Ramos (cell line): ENCODE measurements around the gene BMS1.
"Not testable (repeated sequence)": the region's sequence is repeated elsewhere in the genome, so short reads cannot be mapped to it uniquely, and the experiment has no call there.

Experiments used
- in situ Hi-C: fragments of 300-500 bp; cut with MboI; formaldehyde crosslinking; loops from one replicate; pipeline ENCODE4 v1.14.3; 2022; ENCODE audit warnings: low sequenced_read_pairs; ENCODE audit not compliant: unreplicated experiment

BMS1 gene

DNA sequence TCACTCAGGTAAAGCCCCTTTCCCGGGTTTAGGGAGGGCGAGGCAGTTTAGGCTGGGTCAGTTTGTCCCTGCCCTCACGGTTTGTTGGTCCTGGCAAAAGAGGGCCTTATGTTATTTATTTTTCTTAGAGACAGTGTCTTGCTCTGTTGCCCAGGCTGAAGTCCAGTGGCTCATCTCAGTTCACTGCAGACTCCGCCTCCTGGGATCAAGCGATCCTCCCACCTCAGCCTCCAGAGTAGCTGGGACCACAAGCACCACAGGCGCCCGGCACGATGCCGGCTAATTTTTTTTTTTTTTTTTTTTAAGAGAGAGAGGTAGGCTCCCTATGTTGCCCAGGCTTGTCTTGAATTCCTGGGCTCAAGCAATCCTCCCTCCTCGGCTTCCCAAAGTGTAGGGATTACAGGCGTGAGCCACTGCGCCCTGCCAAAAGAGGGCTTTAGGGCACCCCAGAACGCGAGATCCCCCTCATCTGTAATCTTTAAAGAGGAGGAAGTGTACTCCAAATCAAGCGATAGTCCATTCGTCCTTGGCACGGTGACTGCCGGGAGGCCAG is 626 bp upstream of the BMS1 start:
- in situ Hi-C loops = loop anchor here (10.0 kb wide), 1 partner anchor 227 kb away; no protein-coding TSS in a partner anchor

GRCh38 chr10:42783181-42783549 is 570 bp downstream of the BMS1 start:
- in situ Hi-C loops = loop anchor here (10.0 kb wide), 1 partner anchor 228 kb away; no protein-coding TSS in a partner anchor

DNA sequence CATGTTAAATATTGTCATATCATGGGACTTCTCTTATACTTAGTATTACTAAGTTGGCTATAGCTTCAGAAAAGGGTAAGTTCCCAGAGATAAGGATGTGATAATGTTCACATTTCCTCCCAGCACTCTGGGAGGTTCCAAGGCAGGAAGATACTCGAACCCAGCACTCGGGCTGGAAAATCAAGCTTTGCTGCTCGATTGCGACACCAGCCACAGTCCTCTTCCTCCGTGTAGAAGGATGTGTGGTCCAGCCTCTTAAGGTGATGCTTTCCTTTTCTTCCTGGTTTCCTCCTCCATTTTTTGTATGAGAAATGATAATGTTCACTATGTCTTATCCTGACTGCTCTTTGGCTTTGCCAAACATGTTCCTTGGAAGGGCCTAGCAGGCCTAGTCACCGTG is 3.2 kb downstream of the BMS1 start:
- in situ Hi-C loops = loop anchor here (10.0 kb wide), 1 partner anchor 231 kb away; no protein-coding TSS in a partner anchor

DNA sequence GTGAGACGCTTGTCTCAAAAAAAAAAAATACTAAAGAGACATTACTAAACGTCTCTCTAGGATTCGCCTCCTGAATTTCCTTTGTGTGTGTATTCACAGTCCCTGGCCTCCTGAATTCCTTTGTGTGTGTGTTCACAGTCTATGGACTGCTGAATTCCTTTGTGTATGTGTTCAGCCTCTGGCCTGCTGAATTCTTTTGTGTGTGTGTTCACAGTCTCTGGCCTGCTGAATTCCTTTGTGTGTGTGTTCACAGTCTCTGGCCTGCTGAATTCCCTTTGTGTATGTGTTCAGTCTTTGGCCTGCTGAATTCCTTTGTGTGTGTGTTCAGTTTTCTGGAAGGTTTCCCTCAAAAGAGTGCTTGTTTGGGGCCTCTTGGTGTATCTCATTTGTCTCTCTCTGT is 8.2 kb downstream of the BMS1 start:
- in situ Hi-C loops = no loop called here

- in situ Hi-C loops = no loop called here
Measured at GRCh38 chr10:42795701-42796100, 13.1 kb downstream of the BMS1 start.

DNA sequence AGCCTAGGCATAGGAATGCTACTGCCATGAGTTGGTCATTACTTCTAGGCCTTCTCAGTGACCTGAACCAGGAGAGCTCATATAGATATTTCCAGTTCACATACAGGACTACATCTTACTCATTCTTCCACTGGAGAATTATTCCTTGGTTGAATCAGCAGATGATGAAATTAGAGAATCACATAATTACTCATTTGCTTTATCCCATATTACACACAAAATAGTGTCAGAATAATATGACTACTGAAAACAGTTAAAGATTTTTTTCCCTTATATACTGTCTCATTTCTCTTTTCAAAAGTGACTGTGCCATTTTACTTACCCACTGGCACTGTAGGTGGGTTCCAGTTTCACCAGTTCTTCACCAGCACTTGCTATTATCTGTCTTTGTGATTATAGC is 18.5 kb downstream of the BMS1 start:
- in situ Hi-C loops = no loop called here

DNA sequence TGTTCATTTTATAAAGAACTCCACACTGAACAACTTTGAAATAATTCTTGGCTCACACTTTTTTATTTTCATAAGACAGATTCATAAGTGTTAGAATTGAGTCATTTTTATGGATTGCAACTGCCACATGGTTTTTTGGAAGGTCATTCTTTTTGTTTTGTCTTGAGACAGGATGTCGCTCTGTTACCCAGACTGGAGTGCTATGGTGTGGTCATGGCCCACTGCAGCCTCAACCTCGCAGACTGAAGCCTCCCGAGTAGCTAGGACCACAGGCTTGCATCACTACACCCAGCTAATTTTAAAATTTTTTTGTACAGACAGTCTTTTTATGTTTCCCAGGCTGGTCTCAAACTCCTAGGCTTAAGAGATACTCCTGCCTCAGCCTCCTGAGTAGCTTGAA is 20.3 kb downstream of the BMS1 start:
- in situ Hi-C loops = no loop called here

DNA sequence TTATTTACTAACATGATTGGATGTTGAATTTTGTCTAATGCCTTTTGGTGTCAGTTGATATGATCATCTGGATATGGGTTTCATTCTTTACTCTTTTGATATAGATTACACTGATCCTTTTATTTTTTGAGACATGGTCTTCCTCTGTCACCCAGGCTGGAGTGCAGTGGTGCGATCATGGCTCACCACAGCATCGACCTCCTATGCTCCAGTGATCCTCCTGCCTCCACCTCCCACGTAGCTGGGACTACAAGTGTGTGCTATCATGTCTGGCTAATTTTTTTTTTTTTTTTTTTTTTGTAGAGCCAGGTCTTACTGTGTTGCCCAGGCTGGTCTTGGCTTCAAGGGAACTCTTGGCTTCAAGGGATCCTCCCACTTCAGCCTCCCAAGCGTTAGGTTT is 27.1 kb downstream of the BMS1 start:
- in situ Hi-C loops = no loop called here

DNA sequence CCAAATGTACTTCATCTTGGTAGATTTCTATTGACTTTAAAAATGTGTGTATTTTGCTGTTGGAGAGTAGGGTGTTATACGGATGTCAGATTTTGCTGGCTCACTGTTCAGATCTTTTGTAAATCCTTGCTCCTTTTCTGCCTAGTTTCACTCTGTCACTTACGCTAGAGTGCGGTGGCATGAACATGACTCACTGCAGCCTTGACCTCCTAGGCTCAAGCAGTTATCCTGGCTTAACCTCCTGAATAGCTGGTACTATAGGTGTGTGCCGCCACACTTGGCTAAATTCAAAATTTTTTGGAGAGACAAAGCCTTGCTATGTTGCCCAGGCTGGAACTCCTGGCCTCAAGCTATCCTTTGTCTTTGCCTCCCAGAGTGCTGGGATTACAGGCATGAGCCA is 29.4 kb downstream of the BMS1 start:
- in situ Hi-C loops = no loop called here

DNA sequence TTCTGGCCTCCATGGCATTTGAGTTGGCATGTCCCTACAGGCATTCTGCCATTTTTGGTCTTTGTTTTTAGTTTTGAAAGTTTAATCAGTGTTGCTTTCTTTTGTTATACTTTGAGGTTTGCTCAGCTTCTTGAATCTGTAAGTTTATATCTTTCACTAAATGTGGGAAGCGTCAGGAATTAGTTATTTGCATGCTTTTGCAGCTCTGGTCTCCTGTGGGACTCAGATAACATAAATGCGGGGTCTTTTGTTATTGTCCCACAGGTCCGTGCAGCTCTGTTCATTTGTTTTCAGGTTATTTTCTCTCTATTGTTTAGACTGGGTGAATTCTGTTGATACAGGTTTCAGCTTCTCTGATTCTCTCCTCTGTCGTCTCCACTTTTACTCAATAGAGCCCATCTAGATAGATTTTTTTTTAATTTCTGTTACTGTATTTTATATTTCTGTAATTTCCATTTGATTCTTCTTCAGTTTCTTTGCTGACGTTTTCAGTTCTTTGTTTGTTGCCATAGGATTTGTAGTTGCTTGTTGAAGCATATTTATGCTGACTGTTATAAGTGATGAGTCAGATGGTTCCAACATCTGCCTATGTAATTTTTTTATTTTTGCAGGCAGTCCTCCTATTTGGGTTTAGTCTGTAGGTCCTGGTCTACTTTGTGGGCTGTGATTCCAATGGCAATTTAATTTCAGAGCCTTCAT is 31.5 kb downstream of the BMS1 start:
- in situ Hi-C loops = not testable (repeated sequence)

DNA sequence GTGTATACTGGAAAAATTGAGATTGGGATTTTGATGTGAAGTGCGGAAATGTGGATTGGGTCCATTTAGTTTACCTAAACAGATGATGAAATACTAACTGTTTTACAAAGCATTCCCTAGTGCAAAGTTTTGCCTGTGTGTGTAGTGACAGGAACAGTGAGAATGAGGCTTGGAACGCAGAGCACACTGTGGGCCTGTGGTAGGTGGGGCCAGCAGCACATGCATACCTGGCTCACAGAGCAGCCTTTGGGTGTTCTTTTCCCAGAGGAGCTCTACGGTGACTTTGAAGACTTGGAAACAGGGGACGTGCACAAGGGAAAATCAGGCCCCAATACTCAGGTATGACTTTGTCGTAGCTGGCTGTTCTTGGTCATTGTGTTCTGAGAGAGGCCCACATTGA is 33.7 kb downstream of the BMS1 start:
- in situ Hi-C loops = not testable (repeated sequence)

GRCh38 chr10:42816912-42817311 is 34.3 kb downstream of the BMS1 start:
- in situ Hi-C loops = no loop called here

GRCh38 chr10:42817417-42817816 is 34.8 kb downstream of the BMS1 start:
- in situ Hi-C loops = not testable (repeated sequence)

- in situ Hi-C loops = not testable (repeated sequence)
Measured at GRCh38 chr10:42826759-42827158, 44.2 kb downstream of the BMS1 start.

DNA sequence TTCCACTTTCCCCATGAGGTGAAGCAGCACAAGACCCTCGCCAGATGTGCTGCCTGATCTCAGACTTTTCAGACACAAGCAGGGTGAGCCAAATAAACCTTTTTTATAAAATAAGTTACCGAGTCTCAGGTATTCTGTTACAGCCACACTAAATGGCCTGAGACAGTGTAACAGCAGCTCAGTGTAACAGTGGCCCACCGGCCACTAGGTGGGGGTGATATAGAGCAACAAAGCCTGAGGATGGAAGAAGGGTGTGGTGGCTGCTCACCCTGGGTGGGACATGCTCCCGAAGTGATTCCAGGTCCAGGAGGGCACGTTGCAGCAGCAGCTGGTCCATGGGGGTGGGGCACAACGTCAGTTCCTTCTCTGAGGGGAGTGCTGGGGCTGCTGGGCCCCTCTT is 44.6 kb downstream of the BMS1 start:
- in situ Hi-C loops = no loop called here

DNA sequence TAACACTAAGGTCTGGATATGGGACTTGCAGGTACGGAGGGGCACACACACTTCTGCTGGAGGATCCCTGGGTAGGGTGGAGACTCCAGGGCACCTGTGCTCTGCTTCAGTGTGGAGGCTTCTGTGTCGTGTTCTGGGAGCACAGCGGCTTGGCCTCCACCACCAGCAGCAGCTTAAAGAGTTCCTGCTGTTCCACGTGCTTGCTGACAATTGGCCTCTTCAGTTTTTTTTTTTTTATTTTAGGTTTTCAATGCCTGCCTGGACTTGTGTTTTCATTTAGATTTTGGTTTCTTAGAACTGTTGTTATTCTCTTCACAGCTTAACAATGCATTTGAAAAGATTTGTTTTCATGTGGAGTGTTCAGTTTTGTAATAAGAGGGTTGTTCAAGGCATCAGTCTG is 45.8 kb downstream of the BMS1 start:
- in situ Hi-C loops = not testable (repeated sequence)

- in situ Hi-C loops = no loop called here
Measured at GRCh38 chr10:42830237-42830636, 47.6 kb downstream of the BMS1 start.

DNA sequence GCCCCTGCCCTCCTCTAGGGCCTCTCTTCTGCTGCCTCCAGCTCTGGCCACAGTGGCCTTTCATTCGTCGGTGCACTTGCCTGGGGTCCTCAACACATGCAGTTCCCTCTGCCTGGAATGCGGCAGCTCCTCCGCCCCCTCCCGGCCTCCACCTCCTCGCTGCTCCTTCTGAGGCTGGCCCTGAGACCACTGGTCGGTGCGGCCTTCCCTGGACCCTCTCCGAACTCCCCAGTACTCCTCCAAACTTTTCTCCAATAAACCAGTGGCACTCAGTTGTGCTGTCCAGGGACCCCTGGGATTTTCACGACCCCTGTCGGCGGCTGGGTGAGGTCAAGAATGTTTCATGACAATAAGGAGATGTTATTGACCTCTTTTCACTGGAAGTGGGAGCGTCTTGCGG is 53.5 kb downstream of the BMS1 start:
- in situ Hi-C loops = no loop called here

- in situ Hi-C loops = no loop called here
Measured at GRCh38 chr10:42836771-42837468, 54.3 kb downstream of the BMS1 start.

- in situ Hi-C loops = not testable (repeated sequence)
Measured at GRCh38 chr10:42844810-42845209, 62.2 kb downstream of the BMS1 start.

DNA sequence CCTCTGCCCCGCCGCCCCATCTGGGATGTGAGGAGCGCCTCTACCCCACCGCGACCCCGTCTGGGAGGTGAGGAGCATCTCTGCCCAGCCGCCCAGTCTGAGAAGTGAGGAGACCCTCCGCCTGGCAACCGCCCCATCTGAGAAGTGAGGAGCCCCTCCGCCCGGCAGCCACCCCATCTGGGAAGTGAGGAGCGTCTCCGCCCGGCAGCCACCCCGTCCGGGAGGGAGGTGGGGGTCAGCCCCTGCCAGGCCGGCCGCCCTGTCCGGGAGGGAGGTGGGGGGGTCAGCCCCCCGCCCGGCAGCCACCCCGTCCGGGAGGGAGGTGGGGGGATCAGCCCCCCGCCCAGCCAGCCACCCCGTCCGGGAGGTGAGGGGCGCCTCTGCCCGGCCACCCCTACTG is 64.7 kb downstream of the BMS1 start:
- in situ Hi-C loops = not testable (repeated sequence)

GRCh38 chr10:42850931-42851330 is 68.3 kb downstream of the BMS1 start:
- in situ Hi-C loops = no loop called here
